GM21576 (cell line): Measurements from ENCODE around the gene RIPOR2.

Experiments
- ATAC-seq: cut with Tn5 transposase; IDR thresholded peaks from one replicate; pipeline ENCODE4 v1.9.1; 2021; ENCODE audit warnings: mild to moderate bottlenecking, moderate library complexity; ENCODE audit not compliant: unreplicated experiment

RIPOR2 gene

GRCh38 chr6:24856246-24856599 is 79.5 kb downstream of the RIPOR2 start:
- ATAC-seq, result no peak

GRCh38 chr6:24855395-24856245 is 80.1 kb downstream of the RIPOR2 start:
- ATAC-seq, result no peak

DNA sequence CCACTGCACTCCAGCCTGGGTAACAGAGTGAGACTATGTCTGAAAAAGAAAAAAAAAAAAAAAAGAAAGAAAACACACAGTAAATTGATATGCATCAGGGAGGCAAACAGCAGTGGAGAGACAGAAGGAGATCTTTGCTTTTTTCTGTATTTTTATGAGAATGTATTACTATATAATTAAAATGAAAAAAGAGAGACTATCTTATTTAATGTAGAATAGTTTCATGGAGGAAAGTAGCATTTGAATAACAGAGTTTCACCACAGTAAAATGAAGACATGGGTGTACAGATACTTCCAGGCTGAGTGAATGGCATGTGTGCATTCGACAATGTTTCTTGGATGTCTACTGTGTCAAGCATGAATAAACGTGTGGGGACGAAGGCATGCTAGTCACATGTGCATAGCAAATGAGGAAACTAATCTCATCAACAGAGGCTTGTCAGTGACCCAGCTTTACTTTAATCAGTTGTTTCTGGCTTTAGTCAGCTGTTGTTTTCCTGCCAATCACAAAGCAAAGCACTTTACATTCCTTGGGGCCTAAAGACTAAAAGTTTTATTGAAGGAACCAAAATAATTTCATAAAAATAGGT is 81.6 kb downstream of the RIPOR2 start:
- ATAC-seq, result no peak

- no peak for ATAC-seq
Observed at GRCh38 chr6:24851086-24851485, 84.7 kb downstream of the RIPOR2 start.

- no peak for ATAC-seq
Observed at GRCh38 chr6:24849713-24850112, 86.0 kb downstream of the RIPOR2 start.

DNA sequence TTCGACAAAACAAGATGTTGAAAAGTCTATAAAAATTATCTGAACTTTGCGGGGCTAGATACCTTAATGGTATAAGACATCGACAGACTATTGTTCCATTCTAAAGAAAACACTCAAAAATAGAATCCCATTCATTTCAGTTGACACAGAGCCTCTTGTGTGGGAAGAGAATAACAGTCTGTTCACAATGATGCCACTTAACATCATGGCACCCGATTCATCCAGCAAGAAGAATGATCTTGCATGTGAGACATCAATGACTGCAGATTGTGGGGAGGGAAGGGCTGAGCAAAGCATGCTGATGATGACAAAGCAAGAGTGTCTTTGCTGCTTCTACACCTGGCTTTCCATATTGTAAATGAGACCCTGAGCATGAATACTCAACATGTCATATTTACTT is 87.3 kb downstream of the RIPOR2 start:
- no peak for ATAC-seq

GRCh38 chr6:24847402-24847801 is 88.4 kb downstream of the RIPOR2 start:
- no peak for ATAC-seq

DNA sequence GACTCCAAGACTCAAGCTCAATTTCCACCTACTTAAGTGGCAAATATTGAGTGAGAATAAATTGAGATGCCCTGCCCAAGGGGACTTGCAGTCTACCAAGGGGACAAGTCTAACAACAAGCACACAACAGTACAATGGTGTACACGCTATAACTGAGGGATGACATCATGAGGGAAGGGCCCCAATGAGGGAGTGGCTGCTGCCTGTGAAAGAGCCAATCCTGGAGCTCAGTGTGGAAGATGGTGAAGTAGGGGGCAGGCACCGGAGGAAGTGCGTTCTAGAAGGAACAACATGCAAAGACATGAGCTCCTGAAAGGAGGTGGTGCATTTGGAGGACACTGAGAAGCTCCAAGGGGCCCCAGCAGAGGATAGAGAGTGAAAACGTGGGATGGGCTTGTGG is 90.2 kb downstream of the RIPOR2 start:
- no peak for ATAC-seq

DNA sequence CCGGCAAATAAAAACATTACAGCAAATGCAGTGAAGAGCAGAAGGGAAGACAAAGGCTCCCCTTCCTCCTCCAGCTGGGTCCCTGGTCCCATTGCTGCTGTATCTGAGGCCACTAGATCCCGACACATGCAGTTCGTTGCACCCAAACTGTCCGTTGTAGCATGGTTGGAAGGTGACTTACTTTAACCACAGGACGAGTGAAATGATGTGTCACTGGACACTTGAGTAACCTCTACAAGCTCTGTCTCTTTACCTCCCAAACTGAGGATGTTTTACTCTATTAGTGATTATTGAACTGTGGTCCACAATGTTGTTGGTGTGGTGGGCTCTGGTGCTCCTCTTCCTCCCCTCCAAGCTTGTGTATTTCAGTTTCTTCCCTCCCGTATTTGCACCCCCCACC is 90.9 kb downstream of the RIPOR2 start:
- ATAC-seq, result no peak

GRCh38 chr6:24844061-24844460 is 91.7 kb downstream of the RIPOR2 start:
- ATAC-seq, result no peak

- no peak for ATAC-seq
Observed at GRCh38 chr6:24840187-24840586, 95.6 kb downstream of the RIPOR2 start.

DNA sequence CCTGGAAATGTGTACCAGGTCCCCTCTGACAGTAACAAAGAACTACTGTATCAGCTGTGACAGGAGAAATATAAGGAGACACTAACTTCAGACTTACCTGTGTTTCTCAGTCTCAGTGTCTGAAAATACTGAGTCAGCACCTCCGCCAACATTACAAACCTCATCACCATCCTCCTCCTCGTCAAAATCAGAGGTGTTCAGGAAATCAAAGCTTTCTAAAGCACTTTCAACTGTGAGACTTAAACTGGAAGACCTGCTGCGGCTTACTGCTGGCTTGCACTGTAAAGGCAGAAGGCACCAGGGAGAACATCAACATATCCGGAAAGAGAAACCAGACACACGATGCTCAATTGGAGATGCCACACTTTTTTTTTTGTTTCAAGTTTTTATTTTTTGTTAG is 96.8 kb downstream of the RIPOR2 start:
- ATAC-seq, result no peak

DNA sequence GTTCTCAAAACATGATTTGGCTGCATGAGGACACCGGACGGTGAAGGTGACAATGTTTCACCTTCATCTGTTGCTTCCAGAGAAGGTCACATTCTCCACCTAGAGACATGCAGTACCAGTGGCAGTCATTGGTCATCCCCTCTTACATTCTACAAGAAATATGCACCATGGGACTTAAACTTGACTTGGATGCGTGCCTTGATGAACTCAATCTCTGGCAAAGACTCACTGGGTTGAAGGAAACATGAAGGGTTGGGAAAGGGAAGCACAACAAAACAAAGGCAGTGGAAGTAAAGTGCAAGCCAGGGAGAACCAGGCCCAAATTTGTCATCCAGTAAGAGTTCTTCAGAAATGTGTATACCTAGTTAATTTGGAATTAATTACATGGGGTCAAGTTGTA is 97.7 kb downstream of the RIPOR2 start:
- no peak for ATAC-seq

GRCh38 chr6:24836109-24836508 is 99.7 kb downstream of the RIPOR2 start:
- ATAC-seq, result no peak

- no peak for ATAC-seq
Observed at GRCh38 chr6:24833711-24834386, 101.9 kb downstream of the RIPOR2 start.

DNA sequence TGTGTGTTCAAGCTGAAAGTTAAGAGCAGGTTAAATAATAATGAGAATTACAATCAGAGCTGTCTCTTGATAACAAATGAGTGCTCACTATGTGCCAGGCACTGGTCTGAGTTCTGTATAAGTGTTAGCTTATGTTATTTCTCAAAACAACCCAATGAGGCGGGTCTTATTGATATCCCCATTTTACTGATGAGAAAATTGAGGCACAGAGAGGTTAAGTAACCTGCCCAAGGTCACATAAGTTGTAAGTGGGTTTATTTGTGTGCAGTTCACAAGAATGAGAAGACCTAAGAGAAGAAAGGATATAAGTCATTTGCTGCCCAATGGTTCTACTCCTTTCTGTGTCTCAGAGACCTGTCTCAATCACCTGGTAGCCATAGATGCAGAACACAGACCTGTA is 103.0 kb downstream of the RIPOR2 start:
- no peak for ATAC-seq

DNA sequence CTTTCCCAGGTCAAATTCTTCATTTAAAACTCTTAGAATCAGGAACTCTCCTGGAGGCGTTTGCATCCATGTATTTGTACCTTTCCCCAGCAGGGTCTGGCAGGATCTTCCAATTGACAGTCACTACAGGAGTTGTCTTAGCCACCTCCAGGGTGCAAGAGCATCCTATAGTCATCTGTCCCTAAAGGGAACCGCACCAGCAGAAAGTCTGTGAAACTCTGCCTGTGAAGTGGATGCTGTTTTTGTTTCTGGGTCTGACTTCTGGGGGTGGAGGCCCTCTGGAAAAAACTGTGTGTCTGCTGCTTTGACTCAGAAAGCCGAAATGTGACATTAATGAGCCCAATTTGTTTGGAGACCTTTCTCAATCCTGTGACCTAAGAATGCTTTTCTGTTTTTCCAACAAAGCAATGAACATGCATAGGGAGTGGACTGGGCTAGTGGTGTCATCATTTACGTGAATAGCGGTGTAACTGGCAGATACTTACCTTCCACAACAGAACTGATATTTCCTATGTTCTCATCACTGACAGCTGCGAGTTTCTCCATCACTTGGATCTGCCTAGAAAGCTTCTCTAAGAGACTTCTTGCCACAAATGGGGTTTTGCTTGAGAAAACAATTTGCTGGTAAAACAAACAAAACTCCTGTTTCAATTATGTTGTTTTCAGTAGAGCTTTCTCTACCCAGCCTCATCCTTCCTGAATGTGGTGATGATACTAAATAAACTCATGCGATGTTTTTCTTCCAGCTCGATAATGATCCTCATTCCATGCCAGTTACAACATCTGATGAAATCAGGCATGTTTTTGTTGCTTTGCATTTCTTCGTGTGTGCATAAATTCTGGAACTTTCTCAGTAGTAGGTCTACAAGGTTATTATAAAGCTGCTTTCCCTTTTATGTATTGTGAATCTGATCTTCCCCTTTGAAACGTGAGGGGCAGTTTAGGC is 103.7 kb downstream of the RIPOR2 start:
- ATAC-seq, result no peak

GRCh38 chr6:24829657-24830056 is 106.1 kb downstream of the RIPOR2 start:
- no peak for ATAC-seq

DNA sequence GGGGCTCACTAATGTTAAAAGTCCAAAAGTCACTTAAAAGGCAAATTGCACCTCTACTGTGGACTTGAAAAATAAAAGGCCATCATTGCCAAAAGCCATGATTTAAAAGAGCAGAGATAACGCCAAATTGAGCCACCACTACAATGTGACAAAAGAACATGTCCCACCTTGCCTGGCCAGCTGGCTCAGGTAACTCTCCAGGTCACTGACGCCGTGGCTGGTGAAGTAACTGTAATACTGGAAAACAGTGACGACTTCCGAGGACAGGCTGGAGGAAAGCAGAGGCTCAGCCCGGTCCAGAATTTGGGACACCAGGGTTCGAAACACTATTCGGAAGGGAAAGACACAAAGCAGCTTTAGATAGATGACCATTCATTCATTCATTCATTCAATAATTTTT is 107.8 kb downstream of the RIPOR2 start:
- no peak for ATAC-seq

- ATAC-seq, result no peak
Observed at GRCh38 chr6:24827162-24827561, 108.6 kb downstream of the RIPOR2 start.

DNA sequence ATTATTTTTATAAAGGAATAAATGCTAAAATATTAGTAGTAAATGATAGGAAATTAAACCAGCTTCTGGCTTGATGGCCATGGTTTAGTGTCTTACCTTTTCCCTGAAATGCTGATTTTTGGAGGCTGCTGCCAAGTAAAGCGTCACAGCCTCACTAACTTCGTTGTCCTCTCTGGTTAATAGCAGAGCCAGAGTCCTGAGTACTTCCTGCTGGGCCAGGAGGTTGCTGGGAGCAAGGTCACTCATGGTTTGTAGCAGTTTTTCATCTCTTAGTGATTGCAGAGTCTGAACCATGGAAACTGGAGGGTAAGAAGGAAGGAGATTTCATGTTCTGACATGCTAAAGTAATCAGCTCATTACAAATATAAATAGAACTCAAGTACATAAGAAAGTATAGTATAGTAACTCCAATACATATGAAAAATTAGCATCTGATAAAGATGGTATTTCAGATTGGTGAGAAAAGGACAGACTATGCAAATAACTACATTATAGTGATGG is 110.6 kb downstream of the RIPOR2 start:
- ATAC-seq, result no peak
